Epidermal melanocyte (primary cell): Measurements from ENCODE around the gene ADAD1.
"Not testable (repeated sequence)": the region's sequence is repeated elsewhere in the genome, so short reads cannot be mapped to it uniquely, and the experiment has no call there.

Experiments
- DNase-seq: peaks from one replicate; pipeline ENCODE4 v3.0.0; 2011; ENCODE audit warnings: low spot score; ENCODE audit not compliant: insufficient read length

The ADAD1 gene

GRCh38 chr4:122378711-122379110, at the start of gene ADAD1:
ADAD1 (plus strand) TSS chr4:122379011; CDS start chr4:122380070, 1,059 bp downstream.
- DNase-seq = no peak

GRCh38 chr4:122329876-122330565, 48.8 kb upstream of the ADAD1 start:
- DNase-seq = no peak

- DNase-seq = no peak
Observed at GRCh38 chr4:122331195-122331594, 47.6 kb upstream of the ADAD1 start.

- no peak for DNase-seq
Observed at GRCh38 chr4:122334828-122335227, 44.0 kb upstream of the ADAD1 start.

DNA sequence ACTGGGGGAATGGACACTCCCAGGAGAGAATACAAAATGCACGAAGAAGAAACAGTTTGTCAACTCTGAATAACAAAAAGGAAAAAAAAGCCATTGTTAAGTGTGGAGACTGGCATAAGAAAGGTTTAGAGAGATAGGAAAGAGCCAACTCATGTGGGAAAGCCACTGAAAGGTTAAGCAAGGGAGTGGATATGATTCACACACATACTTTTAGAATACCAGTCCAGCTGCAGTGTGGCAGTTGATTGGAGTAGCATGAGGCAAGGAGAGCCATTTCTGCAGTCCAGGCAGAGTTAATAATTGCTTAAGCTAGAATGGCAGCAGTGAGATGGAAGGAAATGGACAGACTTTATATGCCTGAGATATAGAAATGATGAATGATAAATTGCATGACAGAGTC, 36.9 kb upstream of the ADAD1 start:
- no peak for DNase-seq

DNA sequence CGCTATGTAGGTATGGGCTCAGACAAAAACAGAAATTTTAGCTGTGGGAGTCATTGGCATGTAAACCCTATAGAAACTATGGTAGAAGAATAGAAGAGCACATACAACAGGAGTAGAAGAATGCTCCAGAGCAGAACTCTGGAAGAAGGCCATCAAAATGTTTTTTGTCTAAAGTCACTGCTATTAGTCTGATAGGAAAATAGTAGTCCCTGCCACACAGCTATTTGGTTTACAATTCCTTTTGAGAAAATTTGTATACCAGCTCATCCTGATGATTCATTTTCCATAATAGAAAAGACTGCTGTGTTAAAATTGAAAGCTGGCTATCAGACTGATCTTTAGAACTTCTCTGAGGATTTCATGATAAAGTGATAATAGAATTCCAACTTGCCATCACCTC, 32.8 kb upstream of the ADAD1 start:
- DNase-seq = no peak

- DNase-seq = no peak
Observed at GRCh38 chr4:122346503-122346902, 32.3 kb upstream of the ADAD1 start.

GRCh38 chr4:122356317-122356808, 22.4 kb upstream of the ADAD1 start:
- no peak for DNase-seq

DNA sequence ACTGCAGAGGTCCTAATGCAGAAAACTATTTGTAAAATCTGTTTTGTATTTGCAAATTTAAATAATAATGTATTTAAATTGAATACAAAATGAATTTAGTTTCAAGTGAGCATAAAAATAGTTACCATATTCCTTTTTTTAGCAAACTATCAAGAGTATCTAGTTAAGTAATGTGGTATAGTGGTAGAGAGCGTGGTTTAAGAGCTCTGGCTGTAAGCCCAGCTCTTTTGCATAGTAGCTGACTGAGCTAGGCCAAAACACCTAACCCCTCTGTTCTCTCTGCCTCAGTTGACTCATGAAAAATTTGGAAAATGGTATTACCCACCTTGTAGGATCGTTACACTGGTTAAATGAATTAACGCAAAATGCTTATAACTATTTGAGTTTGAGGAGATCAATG, 18.1 kb upstream of the ADAD1 start:
- no peak for DNase-seq

GRCh38 chr4:122364700-122365404, 14.0 kb upstream of the ADAD1 start:
- DNase-seq = no peak

- DNase-seq = not testable (repeated sequence)
Observed at GRCh38 chr4:122368786-122369185, 10.0 kb upstream of the ADAD1 start.

DNA sequence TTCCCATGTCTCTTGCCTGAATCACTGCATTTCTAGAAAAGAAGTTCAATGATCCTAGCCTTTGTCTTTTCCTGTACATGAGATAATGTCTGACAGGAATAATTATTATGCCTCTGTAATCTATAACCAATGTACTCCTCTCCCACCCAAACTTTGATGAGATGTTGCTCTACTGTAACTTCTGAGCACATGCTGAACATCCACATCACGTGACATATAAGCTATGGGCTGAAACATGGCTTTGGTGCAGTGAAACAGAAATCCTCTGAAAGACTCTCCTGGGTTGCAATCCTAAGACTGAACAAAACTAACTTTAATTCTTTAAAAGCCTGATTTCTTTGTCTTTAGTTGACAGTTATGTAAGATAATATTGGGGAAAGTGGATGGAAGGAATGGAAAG, 1.5 kb upstream of the ADAD1 start:
- DNase-seq = no peak

DNA sequence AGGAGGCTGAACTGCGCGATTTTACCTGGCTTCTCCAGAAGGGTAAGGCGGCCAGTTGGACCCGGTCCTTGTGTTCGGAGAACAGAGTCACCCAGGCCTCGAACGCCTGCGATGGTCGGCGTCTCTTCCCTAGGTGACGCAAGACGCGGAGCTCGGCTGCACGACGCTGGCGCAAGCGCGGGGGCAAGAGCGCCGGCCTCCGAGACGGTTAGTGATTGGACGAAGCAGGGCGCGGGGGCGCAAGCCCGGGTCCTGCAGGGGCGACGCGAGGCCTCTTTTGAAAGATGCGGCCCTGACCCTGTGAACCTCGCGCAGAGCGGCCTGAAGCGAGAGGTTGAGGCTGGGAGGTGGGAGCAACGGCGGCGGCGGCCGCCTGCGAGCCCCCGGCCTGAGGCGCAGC, 428 bp downstream of the ADAD1 start:
- no peak for DNase-seq

DNA sequence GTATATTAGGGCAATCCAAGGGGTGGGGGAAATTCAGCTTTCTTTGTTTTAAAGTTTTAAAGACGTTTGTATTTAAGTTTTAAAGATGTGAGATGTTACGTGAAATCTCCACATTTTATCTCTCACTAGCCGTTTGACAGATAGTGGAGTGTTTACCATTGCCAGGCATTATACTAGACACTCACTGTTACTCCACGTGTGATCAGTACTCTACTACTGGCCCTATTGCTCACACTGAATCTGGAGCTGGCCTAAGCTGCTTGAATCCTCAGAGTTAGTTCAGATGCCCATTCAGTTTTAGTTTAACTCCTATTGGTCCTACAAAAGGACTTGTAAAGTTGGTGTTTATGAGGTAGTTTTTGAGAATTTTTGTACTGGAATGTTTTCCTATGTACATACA, 4.5 kb downstream of the ADAD1 start:
- no peak for DNase-seq

- no peak for DNase-seq
Observed at GRCh38 chr4:122384245-122384644, 5.4 kb downstream of the ADAD1 start.

DNA sequence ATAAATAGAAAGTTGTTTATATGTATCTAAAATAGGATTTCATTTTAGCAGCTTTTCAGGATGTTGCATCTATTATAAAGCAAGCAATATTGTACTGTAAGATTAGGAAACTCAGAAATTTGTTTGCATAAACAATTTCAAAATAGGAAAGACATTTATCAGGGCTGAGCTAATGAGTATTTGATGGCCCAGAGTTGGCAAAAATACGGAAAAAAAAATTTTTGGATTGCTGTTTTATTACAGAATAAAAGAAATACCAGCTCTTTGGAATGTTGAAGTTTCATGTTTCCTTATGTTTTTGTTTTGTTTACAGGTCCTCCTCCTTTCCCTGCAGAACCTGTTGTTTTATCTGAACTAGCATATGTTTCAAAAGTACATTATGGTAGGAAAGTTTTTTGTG, 14.5 kb downstream of the ADAD1 start:
- DNase-seq = no peak

GRCh38 chr4:122403861-122404260, 25.1 kb downstream of the ADAD1 start:
- no peak for DNase-seq

GRCh38 chr4:122412547-122412946, 33.7 kb downstream of the ADAD1 start:
- no peak for DNase-seq

DNA sequence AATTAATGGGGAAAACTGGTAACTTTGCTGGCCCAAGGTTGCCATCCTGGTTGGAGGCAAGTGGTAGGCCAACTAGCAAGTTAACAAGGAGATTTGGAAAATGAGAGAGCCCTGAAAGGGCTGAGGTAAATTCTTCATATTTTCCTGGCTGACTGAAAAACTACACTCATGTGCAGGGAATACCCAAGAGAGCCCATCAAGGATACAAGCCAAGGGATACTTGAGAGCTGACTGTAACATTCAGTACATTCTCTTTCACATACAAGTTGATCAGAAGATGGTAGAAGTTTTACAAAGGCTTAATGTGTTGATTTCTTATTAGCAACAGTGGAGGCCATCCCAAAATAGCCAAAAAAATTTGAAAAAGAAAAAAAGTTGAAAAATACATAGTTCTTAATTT, 44.4 kb downstream of the ADAD1 start:
- DNase-seq = no peak

GRCh38 chr4:122431351-122431750, 52.5 kb downstream of the ADAD1 start:
- DNase-seq = no peak

GRCh38 chr4:122434285-122434684, 55.5 kb downstream of the ADAD1 start:
- DNase-seq = no peak

- DNase-seq = no peak
Observed at GRCh38 chr4:122450847-122451246, 72.0 kb downstream of the ADAD1 start.
